Measurements from ENCODE around the gene STPG3. TPM values are rescaled to one million over a fixed set of nuclear protein-coding genes. Genes with fewer than 3 reads are reported as not detected.
A peak's percentile ranks its signal among the peaks of the same experiment; 100 is the strongest.

Gene STPG3
- total and polyA plus RNA-seq, 2 of the 13 experiments (the other 11 are each of a cell fraction or from before 2014, with no cell fraction given), result not detected

DNA sequence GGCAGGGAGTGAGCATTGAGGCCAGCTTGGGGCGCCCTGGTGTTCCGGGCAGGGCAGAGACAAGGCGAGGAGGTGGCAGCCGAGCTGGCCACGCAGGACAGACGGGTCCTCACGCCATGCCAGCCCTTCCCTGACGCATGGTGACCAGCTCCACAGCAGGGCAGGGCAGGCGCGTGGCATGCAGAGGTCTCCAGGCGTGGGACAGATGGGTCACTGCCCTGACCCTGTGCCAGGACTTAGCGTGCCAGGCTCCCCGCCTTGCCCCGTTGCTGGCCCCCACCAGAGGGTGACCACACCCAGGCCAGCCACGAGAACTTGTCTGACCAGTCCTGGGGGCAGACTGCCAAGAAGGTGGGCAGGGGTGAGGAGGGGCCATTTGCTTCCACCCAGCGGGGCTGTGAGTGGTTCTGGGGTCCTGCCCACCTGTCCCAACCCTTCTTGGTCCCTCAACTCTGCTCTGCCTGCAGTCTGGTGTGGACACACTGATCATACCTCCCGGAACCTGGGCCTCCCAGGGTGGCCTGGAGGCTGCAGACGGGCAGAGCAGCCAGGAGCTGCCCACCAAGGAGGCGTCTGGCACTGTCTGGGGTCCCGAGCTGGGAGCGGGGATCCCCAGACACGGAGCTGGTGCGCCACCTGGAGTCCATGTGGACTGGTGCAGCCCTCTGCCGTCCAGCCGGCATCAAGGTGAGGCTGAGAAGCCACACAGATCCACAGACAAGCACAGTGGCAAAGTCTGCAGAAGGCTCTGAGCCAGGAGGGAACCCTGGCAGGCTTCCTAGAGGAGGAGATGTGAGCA lies 23.8 kb upstream of the STPG3 start, which contains the start of gene RNF224 (continued):
- TF ChIP-seq PHF8 (CRISPR knock-in tag; IDR thresholded peaks at IDR 0.05) (peak; percentile 34; the same call in 1 of the 2 replicates), SP2 (CRISPR knock-in tag; IDR thresholded peaks at IDR 0.05) (no peak), REPIN1 (CRISPR knock-in tag; IDR thresholded peaks at IDR 0.05; ENCODE audit: borderline replicate concordance, low read depth) (0 out of 2 replicates have a peak, but pooled peaks have one; percentile 27), NONO (IDR thresholded peaks at IDR 0.05) (no peak), NONO (CRISPR knock-in tag; conservative IDR thresholded peaks at IDR 0.05) (peak; percentile 57; the same call in 1 of the 2 replicates), TCF7L2 (IDR thresholded peaks at IDR 0.05; ENCODE audit: low read depth, low read length) (no peak), TOE1 (CRISPR knock-in tag; IDR thresholded peaks at IDR 0.05) (no peak), SNAI1 (CRISPR knock-in tag; IDR thresholded peaks at IDR 0.05; ENCODE audit: borderline replicate concordance) (no peak), HMGA1 (CRISPR knock-in tag; conservative IDR thresholded peaks at IDR 0.05) (no peak), ZNF549 (CRISPR knock-in tag; IDR thresholded peaks at IDR 0.05) (no peak), SOX5 (CRISPR knock-in tag; IDR thresholded peaks at IDR 0.05; ENCODE audit: borderline replicate concordance) (0 out of 2 replicates have a peak, but pooled peaks have one; percentile 12), ZC3H13 (CRISPR knock-in tag; IDR thresholded peaks at IDR 0.05) (no peak), ZNF782 (CRISPR knock-in tag; IDR thresholded peaks at IDR 0.05; ENCODE audit: borderline replicate concordance) (no peak)
- TF ChIP-seq, protein P1, sequence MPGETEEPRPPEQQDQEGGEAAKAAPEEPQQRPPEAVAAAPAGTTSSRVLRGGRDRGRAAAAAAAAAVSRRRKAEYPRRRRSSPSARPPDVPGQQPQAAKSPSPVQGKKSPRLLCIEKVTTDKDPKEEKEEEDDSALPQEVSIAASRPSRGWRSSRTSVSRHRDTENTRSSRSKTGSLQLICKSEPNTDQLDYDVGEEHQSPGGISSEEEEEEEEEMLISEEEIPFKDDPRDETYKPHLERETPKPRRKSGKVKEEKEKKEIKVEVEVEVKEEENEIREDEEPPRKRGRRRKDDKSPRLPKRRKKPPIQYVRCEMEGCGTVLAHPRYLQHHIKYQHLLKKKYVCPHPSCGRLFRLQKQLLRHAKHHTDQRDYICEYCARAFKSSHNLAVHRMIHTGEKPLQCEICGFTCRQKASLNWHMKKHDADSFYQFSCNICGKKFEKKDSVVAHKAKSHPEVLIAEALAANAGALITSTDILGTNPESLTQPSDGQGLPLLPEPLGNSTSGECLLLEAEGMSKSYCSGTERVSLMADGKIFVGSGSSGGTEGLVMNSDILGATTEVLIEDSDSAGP (CRISPR knock-in tag; IDR thresholded peaks at IDR 0.05; ENCODE audit: borderline replicate concordance), result peak; percentile 49; the same call in 1 of the 2 replicates
- TF ChIP-seq, protein P2, sequence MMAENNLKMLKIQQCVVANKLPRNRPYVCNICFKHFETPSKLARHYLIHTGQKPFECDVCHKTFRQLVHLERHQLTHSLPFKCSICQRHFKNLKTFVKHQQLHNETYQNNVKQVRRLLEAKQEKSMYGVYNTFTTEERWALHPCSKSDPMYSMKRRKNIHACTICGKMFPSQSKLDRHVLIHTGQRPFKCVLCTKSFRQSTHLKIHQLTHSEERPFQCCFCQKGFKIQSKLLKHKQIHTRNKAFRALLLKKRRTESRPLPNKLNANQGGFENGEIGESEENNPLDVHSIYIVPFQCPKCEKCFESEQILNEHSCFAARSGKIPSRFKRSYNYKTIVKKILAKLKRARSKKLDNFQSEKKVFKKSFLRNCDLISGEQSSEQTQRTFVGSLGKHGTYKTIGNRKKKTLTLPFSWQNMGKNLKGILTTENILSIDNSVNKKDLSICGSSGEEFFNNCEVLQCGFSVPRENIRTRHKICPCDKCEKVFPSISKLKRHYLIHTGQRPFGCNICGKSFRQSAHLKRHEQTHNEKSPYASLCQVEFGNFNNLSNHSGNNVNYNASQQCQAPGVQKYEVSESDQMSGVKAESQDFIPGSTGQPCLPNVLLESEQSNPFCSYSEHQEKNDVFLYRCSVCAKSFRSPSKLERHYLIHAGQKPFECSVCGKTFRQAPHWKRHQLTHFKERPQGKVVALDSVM (CRISPR knock-in tag; IDR thresholded peaks at IDR 0.05), result no peak
- TF ChIP-seq, protein P3, sequence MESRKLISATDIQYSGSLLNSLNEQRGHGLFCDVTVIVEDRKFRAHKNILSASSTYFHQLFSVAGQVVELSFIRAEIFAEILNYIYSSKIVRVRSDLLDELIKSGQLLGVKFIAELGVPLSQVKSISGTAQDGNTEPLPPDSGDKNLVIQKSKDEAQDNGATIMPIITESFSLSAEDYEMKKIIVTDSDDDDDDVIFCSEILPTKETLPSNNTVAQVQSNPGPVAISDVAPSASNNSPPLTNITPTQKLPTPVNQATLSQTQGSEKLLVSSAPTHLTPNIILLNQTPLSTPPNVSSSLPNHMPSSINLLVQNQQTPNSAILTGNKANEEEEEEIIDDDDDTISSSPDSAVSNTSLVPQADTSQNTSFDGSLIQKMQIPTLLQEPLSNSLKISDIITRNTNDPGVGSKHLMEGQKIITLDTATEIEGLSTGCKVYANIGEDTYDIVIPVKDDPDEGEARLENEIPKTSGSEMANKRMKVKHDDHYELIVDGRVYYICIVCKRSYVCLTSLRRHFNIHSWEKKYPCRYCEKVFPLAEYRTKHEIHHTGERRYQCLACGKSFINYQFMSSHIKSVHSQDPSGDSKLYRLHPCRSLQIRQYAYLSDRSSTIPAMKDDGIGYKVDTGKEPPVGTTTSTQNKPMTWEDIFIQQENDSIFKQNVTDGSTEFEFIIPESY (CRISPR knock-in tag; IDR thresholded peaks at IDR 0.05), result 0 out of 2 replicates have a peak, but pooled peaks have one; percentile 6
- TF ChIP-seq, protein P4, sequence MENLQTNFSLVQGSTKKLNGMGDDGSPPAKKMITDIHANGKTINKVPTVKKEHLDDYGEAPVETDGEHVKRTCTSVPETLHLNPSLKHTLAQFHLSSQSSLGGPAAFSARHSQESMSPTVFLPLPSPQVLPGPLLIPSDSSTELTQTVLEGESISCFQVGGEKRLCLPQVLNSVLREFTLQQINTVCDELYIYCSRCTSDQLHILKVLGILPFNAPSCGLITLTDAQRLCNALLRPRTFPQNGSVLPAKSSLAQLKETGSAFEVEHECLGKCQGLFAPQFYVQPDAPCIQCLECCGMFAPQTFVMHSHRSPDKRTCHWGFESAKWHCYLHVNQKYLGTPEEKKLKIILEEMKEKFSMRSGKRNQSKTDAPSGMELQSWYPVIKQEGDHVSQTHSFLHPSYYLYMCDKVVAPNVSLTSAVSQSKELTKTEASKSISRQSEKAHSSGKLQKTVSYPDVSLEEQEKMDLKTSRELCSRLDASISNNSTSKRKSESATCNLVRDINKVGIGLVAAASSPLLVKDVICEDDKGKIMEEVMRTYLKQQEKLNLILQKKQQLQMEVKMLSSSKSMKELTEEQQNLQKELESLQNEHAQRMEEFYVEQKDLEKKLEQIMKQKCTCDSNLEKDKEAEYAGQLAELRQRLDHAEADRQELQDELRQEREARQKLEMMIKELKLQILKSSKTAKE (CRISPR knock-in tag; IDR thresholded peaks at IDR 0.05; ENCODE audit: borderline replicate concordance), result peak; percentile 28; the same call in 1 of the 2 replicates

Measured in HepG2 (cell line).